ENCODE data around the gene PRDM16. TPM values are rescaled to one million over a fixed set of nuclear protein-coding genes. Genes with fewer than 3 reads are reported as not detected.

Gene PRDM16
- total RNA-seq, 1 experiment from 2014 or later = 0.17 TPM

DNA sequence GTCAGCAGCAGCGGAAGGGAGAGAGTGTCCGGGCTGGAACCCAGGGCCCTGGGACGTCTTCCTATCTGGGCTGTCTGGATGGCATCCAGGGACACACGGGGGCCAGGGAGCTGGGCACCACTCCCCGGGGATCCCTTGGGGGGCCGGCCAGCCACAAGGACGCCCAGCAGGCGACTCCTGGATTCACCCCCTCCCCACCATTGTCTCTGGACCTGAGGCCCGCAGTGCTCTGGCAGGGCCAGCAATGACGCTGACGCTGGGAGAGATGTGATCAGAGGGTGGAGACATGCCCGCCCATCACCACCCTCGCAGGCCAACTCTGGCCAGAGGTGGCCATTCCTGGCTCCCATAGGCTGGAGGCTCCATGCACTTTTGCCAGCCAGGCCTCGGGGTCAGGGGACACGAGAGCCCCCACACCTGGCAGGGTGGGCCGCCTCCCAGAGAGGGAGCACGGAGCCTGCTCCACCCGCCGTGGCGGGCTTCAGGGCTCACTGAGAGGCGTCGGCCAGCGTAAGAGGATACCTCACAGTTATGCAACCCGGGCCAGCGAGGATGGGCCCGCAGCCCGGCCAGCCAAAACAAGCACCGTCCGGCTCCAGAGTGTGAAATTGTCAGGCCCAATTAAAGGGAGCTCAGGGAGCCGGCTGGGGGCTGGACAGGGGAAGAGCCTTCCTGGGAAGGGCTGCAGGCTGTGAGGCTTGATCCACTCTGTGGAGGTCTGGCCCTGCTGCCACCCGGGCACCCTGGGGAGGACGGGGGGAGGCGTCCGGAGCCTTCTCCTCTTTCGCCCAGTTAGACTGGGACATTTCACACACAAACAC is 37.4 kb upstream of the PRDM16 start:
- Histone ChIP-seq H2BK120ac (ENCODE audit: low read depth, low read length, poor library complexity, severe bottlenecking) (no peak overlapping the region), H3K79me1 (ENCODE audit: insufficient read depth, low read depth, low read length, poor library complexity, severe bottlenecking) (no peaks in the 10 kb centered on the region), H3K9ac (ENCODE audit: extremely low read depth, insufficient read length, low read length) (no peak overlapping the region), H2BK20ac (ENCODE audit: low read depth, low read length, poor library complexity, severe bottlenecking) (no peak overlapping the region), H2AFZ (ENCODE audit: low read length) (no peak overlapping the region), H2AK5ac (ENCODE audit: insufficient read length, low read length) (no peak overlapping the region), H3K4me1 (ENCODE audit: insufficient read depth, low read length) (no peaks in the 10 kb centered on the region), H3K4me2 (ENCODE audit: insufficient read depth, insufficient read length, low read length) (no peak overlapping the region), H3K23ac (ENCODE audit: insufficient read length, low read depth, low read length) (no peak overlapping the region), H4K91ac (ENCODE audit: insufficient read length, low read depth, low read length) (no peak overlapping the region), H3K79me2 (ENCODE audit: insufficient read depth, low read length) (no peaks in the 10 kb centered on the region), H3K56ac (ENCODE audit: insufficient read length, low read depth, low read length) (no peak overlapping the region), H3K23me2 (ENCODE audit: insufficient read length, low read depth, low read length, poor library complexity, severe bottlenecking) (no peaks in the 10 kb centered on the region), H4K20me1 (ENCODE audit: control insufficient read depth, insufficient read depth, insufficient read length) (no peaks in the 10 kb centered on the region), H3K27ac (ENCODE audit: insufficient read length, low read depth, low read length) (no peak overlapping the region), H4K5ac (ENCODE audit: insufficient read length, low read depth, low read length) (no peak overlapping the region), H2BK12ac (ENCODE audit: insufficient read length, low read depth, low read length) (no peak overlapping the region), H3K4ac (ENCODE audit: low read depth, low read length) (no peak overlapping the region), H3K9me3 (ENCODE audit: control insufficient read depth, low read depth, low read length) (peaks cover 2% of the 10 kb centered on the region), H3K18ac (ENCODE audit: insufficient read length, low read depth, low read length) (no peak overlapping the region), H4K8ac (replicated peaks; ENCODE audit: insufficient read length, low read depth, low read length) (no peak overlapping the region), H3K14ac (ENCODE audit: insufficient read depth, low read length) (no peak overlapping the region), H2BK15ac (ENCODE audit: low read depth, low read length) (no peak overlapping the region), H3T11ph (ENCODE audit: low read length) (no peak overlapping the region), H2BK5ac (ENCODE audit: insufficient read length, low read length) (no peak overlapping the region), H3K27me3 (ENCODE audit: insufficient read depth, low read length) (no peaks in the 10 kb centered on the region)
- WGBS (ENCODE audit: extremely low coverage, insufficient read length, low lambda C conversion rate) = no CpG with 5 or more reads among the region's 35 CpGs
- Mint-ChIP-seq H3K4me1 (peaks cover 0 to 2% of the 10 kb centered on the region in 2 experiments; a peak in 1 of 4 replicates), H3K36me3 (ENCODE audit: insufficient read depth in 1 of 3, low read depth in 3 of 3) (peaks cover 0 to 6% (median 0%) of the 10 kb centered on the region in 3 experiments; a peak in 2 of 7 replicates), H3K27ac (no peak overlapping the region), H3K9me3 (peaks cover 0 to 26% of the 10 kb centered on the region in 2 experiments; a peak in 2 of 5 replicates), H3K27me3 (ENCODE audit: low read depth) (peaks cover 4% of the 10 kb centered on the region), H3K4me3 (no peak overlapping the region)
- peak; percentile 8 for DNase-seq
- TF ChIP-seq, protein P1, sequence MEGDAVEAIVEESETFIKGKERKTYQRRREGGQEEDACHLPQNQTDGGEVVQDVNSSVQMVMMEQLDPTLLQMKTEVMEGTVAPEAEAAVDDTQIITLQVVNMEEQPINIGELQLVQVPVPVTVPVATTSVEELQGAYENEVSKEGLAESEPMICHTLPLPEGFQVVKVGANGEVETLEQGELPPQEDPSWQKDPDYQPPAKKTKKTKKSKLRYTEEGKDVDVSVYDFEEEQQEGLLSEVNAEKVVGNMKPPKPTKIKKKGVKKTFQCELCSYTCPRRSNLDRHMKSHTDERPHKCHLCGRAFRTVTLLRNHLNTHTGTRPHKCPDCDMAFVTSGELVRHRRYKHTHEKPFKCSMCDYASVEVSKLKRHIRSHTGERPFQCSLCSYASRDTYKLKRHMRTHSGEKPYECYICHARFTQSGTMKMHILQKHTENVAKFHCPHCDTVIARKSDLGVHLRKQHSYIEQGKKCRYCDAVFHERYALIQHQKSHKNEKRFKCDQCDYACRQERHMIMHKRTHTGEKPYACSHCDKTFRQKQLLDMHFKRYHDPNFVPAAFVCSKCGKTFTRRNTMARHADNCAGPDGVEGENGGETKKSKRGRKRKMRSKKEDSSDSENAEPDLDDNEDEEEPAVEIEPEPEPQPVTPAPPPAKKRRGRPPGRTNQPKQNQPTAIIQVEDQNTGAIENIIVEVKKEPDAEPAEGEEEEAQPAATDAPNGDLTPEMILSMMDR (conservative IDR thresholded peaks at IDR 0.05) = no peak

Measured in H9 (cell line).